Omental fat pad (tissue), 4 donors: Measurements from ENCODE around the gene ZNF407. TPM values are rescaled to one million over a fixed set of nuclear protein-coding genes. Genes with fewer than 3 reads are reported as not detected.

ENCODE experiments used
- ATAC-seq: fragments of 150-250 bp; one replicate; pipeline ENCODE4 v1.9.1; 2016; ENCODE audit warnings: mild to moderate bottlenecking, moderate library complexity; ENCODE audit not compliant: low FRiP score
- DNase-seq: peaks from one replicate; pipeline ENCODE4 v3.0.0-alpha.2; 2019; ENCODE audit warnings: low spot score
- CTCF ChIP-seq, 3 donors: fragments of 450-650 bp; IDR thresholded peaks; one replicate each; pipeline ENCODE4 v1.5.1; 2016 to 2017; ENCODE audit warnings: antibody characterized with exemption in 3 of 3, mild to moderate bottlenecking in 3 of 3, moderate library complexity in 2 of 3
- total RNA-seq, 4 donors: library from RNA; depleted of rRNA; stranded (reverse); fragments of >200 nt; gene quantifications; one replicate each; pipeline ENCODE4 v1.1.0, GENCODE V29; 2016

The ZNF407 gene
- total RNA-seq, 4 donors from 2014 or later, result 13.4 to 26.7 (median 19.7) TPM

- TF ChIP-seq CTCF (IDR thresholded peaks at IDR 0.05), result no peak
Measured at GRCh38 chr18:74611765-74612164, 14.1 kb downstream of the ZNF407 start.

GRCh38 chr18:74613381-74613780 is 15.7 kb downstream of the ZNF407 start:
- DNase-seq, result no peak
- TF ChIP-seq CTCF (IDR thresholded peaks at IDR 0.05), result no peak
- ATAC-seq, result no peak

More at GRCh38 chr18:74611765-74612164, 14.1 kb downstream of the ZNF407 start:
- DNase-seq (no peak), ATAC-seq (no peak)

GRCh38 chr18:74616494-74616893 is 18.8 kb downstream of the ZNF407 start:
- no peak for TF ChIP-seq CTCF (IDR thresholded peaks at IDR 0.05)
- DNase-seq (no peak), ATAC-seq (no peak)

GRCh38 chr18:74617486-74617885 is 19.8 kb downstream of the ZNF407 start:
- TF ChIP-seq CTCF (IDR thresholded peaks at IDR 0.05), result no peak
- DNase-seq, result no peak
- no peak for ATAC-seq

GRCh38 chr18:74622072-74622471 is 24.4 kb downstream of the ZNF407 start:
- ATAC-seq, result no peak
- no peak for TF ChIP-seq CTCF (IDR thresholded peaks at IDR 0.05)
- DNase-seq, result no peak

- no peak for ATAC-seq
Measured at GRCh38 chr18:74623047-74623816, 25.6 kb downstream of the ZNF407 start.

More at GRCh38 chr18:74623047-74623816, 25.6 kb downstream of the ZNF407 start:
- no peak for TF ChIP-seq CTCF (IDR thresholded peaks at IDR 0.05)
- DNase-seq, result no peak
